Measurements from ENCODE around the gene ADGRL1.

The ADGRL1 gene

DNA sequence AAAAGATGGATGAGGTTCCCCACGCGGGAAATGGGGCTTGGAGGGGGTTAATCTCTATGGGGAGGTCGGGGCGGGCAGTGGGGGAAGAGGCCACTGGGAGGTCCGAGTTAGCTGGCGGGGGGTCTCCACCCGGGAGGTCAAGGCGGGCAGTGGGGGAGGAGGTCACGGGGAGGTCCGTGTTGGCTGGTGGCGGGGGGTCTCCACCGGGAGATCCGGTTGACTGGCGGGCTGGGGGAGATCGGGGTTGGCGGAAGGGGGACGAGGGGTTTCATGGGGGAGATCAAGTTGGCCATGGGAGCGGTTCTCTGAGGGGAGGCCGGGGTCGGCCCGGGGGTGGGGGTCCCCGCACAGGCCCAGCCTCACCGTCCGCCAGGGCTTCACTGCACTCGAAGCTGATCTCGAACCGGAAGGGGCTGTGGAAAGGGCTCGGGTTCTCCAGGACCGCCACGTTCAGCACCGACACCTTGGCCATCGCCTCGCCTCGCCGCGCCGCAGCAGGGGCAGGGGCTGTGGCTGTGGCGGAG, 69.9 kb downstream of the ADGRL1 start:
- DNase-seq = no peak

DNA sequence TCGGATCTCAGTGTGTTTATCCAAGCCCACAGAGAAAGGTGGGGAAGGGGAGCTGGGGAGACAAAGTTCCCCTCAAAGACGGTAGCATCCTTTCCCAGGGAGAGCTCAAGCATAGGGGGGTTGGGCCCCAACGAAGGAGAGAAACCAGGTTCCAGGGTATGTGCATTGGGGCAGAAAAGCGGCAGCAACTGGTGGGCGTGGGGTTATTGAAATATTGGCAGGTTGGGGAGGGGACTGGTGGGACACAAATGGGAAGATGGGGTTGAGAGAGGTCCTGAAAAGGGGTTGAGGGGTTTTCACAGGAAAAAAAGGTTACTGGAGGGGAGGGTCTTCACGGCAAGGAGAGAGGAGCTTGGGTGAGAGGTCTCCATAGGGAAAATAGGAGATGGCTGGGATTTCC, 70.6 kb downstream of the ADGRL1 start:
- DNase-seq = no peak

DNA sequence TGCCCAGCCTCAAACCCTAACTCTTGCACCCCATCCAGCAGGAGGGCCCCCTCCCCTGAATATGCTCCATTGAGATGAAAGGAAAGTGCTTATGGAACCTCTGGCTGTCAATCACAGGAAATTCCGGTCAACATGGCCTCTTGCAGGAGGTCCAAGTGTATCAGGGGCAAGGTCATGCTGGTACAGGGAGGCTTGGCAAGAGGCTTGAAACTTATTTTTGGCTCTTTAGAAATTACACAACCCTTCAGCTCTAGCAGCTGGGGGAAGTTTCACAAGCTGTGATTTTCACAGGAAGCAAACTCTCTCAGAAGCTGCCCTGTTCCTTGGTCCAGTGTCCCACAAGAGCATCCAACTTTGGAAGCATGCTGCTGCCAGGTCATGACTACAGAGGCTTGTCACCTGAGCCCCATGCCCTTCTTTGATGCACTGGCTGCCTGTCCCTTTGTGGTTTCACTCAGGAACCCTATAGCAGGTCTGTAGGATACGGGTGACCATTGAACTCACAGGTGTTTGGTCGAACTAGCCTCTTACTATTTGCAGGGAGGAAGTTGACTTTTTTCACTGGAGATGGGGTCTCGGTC, 78.0 kb downstream of the ADGRL1 start:
- no peak for DNase-seq

DNA sequence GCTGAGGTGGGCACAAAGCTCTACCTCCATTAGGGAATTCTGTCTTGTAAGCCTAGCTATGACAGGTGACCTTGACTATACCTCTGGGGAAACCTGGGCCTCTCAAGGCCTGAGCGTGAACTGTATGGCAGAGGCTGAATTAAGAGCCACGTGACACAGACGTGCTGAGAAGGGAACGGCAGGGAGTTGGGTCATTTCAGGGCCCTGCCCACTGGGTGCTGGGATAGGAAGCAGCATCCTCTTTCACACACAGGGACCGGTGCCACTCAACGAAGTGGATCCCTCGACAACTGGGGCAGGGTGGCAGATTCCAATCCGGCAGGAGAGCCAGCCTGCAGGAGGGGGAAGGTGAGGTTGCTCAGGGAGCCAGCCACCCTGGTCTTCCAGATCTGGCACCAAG, 78.8 kb downstream of the ADGRL1 start:
- DNase-seq = no peak

DNA sequence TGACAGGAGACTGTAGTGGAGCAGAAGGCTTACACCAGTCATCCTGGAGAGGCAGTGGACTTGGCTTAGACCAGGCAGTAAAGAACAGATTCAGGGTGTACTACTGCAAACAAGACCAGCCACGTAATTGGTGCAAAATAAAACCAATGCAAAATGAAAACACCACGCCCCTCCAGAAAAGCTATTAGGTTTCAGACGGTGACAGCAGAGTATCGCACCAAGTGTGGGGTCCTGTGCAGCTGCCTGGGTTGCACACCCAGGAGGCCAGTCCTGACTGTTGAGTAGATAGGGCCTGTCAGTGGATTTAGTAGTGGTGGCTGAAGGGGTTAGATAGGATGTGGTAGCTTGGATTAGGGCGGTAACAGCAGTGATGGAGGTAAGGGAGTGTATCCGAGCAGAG, 83.0 kb downstream of the ADGRL1 start:
- no peak for DNase-seq

DNA sequence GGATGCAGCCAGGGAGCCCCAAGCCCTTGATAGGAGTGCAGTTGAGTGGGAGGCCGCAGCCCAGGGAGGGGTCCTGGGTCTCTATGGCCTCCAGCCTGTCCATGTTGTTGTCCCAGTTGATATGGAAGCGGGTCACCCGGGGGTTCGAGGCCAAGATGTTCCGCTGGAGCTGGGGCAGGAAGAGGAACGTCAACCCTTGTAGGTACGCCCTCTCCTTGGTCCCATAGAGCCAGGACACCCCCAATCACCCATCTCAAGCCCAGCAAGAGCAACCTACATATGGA, 85.5 kb downstream of the ADGRL1 start:
- DNase-seq = no peak

DNA sequence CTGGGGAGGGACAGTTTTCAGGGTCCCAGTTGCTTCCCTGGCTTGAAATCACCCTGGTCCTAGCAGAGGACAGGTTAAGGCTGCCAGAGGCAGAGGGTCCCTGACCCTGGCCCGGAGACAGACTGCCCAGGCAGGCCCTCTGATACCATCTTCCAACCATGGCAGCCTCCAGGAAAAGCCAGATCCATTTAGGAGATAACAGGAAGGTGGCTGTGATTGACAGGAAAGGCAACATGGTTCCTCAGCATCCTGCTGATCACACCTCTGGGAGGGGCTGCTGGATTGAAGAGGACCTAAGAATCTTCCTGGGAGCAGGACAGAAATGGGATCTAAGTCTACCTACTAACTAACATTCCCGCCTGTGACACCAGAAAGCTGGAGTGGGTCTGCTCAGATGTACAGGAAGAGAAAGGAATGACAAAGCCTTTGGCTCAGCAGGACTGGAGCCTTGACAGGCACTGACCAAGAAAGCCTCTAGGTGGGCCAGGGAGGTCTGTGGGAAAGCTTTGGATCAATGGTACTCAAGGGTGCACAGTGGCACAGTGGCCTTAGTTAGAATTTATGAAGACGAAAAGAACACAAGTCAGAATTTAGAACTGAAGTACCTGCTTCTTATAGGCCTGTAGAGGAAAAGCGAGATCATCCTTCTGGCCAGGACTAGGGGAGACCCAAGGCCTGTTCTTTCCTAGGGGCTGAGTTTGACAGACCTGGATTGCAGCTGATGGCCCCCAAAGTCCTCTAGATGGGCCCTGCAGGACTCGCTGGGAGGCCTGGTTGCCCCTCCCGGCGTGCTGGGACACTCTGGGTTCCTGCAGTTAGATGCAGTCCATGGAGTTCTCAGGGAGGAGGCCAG, 86.1 kb downstream of the ADGRL1 start:
- no peak for DNase-seq

DNA sequence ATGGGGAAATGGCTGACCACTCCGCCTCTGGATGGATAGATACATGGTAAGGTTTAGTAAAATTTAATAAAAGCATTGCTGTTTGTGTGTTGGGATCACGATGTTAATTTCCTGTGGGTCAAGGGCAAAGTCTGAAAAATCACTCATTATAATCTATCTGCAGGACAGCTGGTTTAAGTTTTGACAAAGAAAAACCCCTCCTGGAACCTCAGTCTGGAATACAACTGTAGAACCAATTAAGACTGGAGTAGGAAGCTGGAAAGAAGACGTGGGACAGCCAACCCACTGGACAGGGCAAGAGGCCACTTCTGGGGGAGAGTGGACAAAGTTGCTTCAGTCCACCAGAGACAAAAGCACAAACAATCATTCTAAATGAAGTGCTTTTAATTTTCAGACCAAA, 86.8 kb downstream of the ADGRL1 start:
- DNase-seq = no peak

DNA sequence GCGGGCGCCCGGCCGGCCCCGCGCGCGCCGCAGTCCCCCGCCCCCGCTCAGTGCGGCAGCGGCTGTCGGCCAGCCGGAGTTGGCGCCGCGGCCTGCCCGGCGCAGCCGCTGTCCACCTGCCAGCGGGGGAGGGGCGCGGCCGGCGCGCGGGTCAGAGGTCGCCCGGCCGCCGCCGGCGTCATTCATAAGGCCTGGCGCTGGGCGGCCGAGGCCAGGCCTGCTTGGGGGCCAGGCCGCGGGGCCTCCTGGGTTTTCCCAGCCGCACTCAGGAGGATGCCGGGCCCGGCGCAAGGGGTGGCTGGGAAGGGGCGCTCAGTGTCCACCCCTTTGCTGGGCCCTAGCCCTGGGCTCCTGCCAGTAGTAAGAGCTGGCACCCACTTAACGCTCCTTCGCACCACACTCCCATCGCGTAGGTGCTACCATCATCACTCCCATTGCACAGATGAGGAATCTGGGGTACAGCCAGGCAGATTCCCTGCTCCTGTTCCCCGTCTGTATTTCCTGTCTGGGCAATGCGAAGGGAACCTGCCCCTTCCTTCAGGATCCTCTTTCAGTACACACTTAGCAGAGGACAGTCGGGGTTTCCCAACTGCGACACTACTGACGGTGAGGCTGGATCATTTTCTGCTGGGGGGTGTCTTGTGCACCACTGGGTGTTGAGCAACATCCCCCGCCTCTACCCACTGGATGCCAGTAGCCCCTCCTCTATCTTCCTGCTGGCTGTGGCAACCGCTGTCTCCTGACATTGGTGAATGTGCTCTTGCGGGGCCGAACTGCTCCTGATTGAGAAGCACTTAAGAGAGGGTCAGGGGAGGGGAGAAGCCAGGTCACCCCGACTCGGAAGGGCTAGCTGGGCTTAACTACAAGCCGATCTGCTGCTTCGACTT, 87.6 kb downstream of the ADGRL1 start:
- peak; percentile 46 for DNase-seq

DNA sequence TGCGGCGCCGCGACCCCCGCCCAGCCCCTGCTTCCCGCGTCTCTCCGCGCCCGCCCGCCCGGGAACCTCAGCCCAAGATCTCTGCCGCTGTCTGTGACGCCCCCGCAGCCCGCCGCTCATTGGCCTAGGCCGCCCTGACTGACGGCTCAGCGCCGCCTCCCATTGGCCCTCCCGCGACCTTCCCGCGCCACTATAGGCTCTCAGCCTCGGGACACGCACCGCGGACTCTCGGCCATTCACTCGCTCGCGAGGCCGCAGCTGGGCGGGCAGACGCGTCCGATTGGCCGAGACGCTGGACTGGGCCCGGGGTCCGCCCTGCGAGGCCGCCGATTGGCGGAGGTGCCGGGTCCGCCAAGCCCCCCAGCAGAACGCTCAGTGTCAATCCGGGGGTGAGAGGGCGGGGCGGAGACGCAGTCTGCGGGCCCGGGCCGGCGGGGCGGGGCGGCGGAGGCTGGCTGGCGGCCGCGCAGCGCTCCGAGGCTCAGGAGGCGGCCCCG, 88.3 kb downstream of the ADGRL1 start, which contains the start of gene PRKACA:
Gene PRKACA (minus strand): TSS at position 95 of the 497 bp plus-strand sequence. CDS start 215 bp downstream, outside the sequence.
- DNase-seq = peak; percentile 97

DNA sequence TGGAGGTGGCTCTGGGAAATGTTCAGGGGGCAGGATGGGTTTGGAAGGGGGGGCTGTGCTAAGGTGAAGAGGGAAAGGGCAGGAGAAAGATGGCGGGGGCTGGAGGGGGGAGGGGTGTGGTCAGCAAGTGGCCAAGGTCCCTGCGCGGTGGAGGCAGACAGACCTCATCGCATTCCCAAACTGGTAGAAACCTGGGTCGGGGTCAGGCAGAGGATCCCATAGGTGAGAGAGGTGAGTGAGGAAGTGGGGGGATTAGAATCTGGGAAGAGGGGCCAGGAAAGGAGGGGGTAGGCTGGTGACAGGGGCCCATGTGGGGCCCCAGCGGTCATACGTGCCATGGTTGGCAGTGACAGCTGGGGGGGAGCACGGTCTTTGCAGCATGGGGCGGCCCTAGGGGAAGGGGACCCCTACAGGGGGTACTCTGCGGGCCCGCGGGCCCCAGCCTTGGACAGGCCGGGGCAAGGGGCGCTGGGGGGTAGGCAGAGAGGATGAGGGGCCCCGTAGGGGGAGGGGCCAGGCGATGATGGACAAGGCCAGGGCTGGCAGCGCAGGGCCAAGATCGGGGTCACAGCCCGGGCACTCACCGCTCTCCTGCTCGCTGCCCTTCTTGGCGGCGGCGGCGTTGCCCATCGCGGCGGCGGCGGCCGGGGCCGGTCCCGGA, 88.9 kb downstream of the ADGRL1 start:
- DNase-seq = no peak

DNA sequence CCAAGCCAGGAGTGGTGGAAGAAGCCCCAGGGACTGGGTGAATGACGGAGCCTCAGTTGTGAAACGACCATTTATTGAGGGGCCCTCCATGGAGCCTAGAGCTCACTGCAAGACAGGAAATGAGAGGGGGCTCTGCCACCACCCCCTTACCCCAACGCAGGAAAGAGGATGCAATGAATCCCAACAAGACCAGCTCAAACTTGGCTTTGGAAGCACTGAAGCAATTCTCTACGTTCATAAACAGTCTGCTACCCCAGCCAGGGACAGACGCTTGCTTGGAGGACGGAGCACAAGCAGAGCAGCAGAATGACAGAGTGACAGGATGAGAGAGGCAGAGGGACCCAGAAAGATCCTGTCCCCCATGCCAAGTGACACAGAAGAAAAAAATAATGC, 89.4 kb downstream of the ADGRL1 start:
- no peak for DNase-seq

DNA sequence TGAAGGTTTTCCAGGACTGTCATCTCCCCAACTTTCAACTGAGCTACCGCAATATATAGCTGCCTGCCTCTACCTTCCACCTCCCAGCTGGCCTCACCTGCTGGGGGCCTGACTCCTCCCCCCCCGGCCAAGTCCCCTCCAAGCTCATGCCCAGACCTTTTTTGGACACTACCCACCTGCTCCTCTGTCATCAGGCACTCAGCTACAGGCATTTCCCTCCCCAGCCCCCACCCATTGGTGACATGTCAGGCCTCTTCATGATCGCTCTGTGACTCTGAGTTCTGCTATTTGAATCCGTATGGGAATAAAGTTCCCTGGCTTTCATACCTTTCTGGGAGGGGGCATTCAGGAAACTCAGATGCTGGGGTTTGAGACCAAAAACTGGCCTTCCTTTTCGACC, 90.2 kb downstream of the ADGRL1 start:
- DNase-seq = no peak

DNA sequence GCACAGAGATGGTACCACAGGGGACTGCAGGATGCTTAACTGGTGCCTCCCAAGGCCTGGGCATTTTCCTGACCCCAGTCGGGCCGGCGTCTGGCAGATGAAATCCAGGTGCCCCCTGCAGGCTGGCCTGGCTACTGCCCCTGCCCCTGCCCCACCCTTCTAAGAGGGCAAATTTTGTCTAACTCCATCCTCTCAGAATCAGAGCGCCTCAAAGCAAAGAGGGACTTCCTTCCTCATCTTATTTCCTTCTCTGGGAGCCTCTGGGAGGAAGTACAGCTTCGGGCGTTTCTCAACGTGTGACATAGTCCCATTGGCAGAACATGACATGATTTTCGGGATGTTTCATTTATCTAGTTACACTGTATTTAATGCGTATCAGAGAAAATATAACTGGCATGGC, 91.1 kb downstream of the ADGRL1 start:
- peak; percentile 55 for DNase-seq

DNA sequence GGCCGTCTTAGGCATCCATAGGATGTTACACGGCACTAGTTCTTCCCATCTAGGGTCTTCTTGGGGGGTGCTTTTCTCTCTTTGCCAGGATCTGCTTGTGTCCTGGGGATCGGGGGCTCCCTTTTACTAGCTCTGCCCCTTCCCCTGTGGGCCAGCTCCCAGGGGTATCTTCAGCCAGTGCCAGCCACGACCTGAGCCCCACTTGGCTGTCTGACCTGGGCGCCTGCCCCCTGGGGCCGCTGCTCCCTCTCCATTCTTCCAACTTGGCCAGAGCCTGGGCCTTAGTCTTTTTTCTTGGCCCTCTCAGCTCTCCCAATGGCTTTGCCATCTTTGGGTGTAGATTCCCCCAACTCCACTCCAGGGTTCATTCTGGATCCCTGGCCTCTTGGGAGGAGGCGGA, 91.5 kb downstream of the ADGRL1 start:
- DNase-seq = no peak

DNA sequence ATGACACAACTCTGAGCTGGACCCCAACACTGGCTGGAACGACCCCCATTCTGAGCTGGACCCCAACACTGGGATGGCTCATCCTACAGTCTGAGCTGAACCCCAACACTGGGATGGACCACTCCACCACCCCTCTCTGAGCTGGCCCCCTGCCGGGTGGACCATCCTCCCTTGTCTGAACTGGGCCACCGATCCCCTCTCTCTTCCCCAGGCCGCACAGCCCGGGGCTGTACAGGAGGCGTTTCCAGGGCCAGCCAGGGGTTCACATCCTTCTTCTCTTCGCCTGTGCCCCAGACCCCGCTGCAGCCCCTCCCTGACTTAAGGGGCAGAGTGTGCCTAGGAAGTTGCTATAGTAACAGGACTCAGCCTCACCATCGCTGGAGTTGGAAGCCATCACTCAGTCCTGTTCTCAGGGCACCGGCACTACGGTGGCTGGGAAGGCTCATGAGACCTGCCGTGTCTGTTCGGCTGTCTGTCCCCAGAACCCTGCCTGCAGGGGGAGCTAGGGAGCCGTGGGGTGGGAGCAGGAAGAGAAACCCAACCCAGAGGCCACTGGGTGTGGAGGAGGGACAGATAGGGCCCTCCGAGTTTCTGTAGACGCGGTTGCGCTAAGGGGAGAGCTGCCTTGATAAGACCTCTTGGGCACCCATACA, 92.1 kb downstream of the ADGRL1 start:
- DNase-seq = peak; percentile 78

DNA sequence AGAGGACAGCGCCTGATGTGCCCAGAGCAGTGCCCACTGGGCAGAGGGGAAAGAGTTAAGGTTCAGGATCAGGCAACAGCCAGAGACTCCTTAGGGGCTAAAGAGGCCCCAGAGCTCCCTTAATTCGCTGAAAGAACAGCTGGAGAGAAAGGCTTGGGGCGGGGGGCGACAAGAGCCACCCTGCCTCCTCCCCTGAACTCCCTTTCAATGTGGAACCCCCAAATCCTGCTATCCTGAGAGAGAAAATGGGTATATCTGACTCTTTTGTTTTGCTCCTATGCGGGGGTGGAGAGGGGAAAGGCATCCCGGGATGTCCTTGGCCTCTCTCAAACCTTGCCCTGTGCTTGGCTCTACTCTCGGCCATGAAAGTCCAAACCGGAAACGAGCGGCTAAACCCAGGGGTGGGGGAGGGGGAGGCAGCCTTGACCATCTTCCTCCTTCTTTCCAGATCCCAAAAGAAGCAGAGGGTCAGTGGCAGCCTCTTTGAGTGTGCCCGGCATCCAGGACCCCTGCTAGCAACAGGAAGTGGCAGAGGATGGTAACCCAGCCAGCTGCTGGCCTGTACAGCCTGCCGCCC, 93.1 kb downstream of the ADGRL1 start:
- DNase-seq = no peak

DNA sequence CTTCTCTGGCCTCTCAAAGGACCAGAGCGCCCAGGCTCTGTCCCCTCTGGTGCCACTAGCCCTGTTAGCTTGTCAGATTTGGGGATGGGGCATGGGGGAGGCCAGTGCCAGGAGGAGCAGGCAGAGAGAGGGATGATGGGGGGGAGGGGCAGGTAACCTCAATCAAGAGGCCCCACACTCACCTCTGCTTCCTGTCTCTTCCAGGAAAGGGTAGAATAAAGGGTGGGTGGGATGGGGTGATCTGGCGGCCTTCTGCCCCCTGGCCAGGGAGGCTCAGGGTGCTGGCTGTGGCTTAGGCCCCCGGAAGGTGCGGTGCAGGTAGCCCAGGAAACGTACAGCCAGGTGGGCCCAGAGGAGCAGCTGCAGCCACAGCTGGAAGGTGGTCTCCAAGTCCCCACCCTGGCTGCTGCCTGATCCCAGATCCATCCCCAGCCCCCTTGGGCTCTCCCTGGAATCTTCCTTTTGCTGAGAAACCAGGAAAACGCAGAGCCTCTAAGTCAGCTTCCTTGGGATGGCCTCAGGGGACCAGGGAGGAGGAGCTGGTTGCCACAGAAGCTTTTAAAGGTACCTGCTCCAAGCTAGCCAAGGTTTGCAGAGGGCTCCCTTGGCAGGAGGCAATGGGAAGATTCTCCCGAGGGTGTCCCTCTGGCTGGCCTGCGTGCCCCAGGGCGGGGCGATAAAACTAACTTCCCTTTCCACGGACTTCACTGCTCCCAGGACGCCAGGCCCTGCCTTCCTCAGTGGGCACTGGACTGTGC, 93.7 kb downstream of the ADGRL1 start:
- DNase-seq = no peak

DNA sequence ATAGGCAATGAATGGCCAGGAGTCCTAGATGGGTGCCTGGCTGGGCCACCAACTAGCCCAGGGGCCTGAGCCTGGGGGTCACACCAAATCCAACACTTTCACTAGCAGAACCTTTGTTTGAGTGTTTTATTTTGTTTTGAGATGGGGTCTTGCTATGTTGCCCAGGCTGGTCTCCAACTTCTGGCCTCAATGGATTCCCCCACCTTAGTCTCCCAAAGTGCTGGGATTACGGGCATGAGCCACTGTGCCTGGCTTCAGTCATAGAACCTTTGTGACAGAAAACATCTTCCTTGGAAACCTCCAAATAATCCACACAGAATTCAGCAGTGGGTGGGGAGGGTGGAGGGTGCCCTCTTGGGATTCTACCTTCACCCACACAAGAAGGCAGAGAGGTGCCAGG, 94.5 kb downstream of the ADGRL1 start:
- no peak for DNase-seq

DNA sequence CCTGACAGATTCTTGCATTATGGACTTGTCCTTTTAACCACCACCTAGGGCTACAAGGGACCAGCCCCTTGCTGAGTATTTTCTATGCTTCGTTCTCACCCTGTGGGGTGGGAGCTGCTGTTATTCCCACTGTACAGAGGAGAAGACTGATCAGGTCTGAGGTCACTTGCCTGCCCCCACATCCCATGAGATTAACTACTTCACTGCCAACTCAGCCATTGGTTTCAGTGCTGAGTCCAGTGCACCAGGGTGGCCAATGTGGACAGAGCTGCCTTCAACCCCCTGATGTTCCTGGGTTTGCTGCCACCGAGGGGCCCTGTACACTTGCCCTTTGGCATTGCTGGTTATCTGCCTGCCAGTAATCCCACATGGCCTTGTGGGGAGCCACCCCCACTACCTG, 95.3 kb downstream of the ADGRL1 start:
- no peak for DNase-seq
